Lower leg skin (tissue), 3 donors: ENCODE results near the gene ACP3.

Experiments used
- POLR2A ChIP-seq, 2 donors: fragments of 450-650 bp; IDR thresholded peaks; one replicate each; pipeline ENCODE4 v1.6.1; 2016 to 2017; ENCODE audit warnings: antibody characterized with exemption in 2 of 2, mild to moderate bottlenecking in 1 of 2, moderate library complexity in 1 of 2
- TF ChIP-seq, protein P1 (sequence below), 3 donors: fragments of 450-650 bp; IDR thresholded peaks; one replicate each; pipeline ENCODE4 v1.5.1; 2016; ENCODE audit warnings: antibody characterized with exemption in 3 of 3, mild to moderate bottlenecking in 3 of 3, moderate library complexity in 2 of 3

DNA sequence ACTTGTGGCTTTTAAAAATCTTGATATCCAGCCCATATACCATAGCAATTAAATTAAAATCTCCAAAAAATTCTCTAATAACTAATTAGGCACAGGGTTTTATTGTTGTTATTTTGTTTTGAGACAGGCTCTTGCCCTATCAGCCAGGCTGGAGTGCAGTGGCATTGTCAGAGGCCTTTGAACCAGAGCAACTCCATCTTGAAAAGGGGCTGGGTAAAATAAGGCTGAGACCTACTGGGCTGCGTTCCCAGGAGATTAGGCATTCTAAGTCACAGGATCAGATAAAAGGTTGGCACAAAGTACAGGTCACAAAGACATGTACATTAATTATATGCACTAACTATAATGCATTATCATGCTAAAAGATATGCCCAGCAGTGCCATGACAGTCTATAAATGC, 31.2 kb upstream of the ACP3 start:
- TF ChIP-seq POLR2A (IDR thresholded peaks at IDR 0.05) = no peak
- TF ChIP-seq, protein P1, sequence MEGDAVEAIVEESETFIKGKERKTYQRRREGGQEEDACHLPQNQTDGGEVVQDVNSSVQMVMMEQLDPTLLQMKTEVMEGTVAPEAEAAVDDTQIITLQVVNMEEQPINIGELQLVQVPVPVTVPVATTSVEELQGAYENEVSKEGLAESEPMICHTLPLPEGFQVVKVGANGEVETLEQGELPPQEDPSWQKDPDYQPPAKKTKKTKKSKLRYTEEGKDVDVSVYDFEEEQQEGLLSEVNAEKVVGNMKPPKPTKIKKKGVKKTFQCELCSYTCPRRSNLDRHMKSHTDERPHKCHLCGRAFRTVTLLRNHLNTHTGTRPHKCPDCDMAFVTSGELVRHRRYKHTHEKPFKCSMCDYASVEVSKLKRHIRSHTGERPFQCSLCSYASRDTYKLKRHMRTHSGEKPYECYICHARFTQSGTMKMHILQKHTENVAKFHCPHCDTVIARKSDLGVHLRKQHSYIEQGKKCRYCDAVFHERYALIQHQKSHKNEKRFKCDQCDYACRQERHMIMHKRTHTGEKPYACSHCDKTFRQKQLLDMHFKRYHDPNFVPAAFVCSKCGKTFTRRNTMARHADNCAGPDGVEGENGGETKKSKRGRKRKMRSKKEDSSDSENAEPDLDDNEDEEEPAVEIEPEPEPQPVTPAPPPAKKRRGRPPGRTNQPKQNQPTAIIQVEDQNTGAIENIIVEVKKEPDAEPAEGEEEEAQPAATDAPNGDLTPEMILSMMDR (IDR thresholded peaks at IDR 0.05) = no peak
